Tibial nerve (tissue), 4 donors: ENCODE measurements around the gene MAPK1.

Experiments used
- EP300 ChIP-seq, 2 donors: sonication (generic); formaldehyde crosslinking; IDR thresholded peaks; one replicate each; pipeline ENCODE4 v1.6.1; 2017; ENCODE audit warnings: antibody characterized with exemption in 2 of 2, mild to moderate bottlenecking in 1 of 2
- TF ChIP-seq, protein P1 (sequence below), 5 experiments: fragments of 200-600 bp in 3 of 5; fragments of 450-650 bp in 2 of 5; sonication (generic) in 3 of 5; IDR thresholded peaks; one replicate each; pipeline ENCODE4 v1.5.1; 2016 to 2019; ENCODE audit warnings: antibody characterized with exemption in 5 of 5, mild to moderate bottlenecking in 3 of 5, moderate library complexity in 2 of 5

- no peak for TF ChIP-seq EP300 (IDR thresholded peaks at IDR 0.05)
- TF ChIP-seq, protein P1, sequence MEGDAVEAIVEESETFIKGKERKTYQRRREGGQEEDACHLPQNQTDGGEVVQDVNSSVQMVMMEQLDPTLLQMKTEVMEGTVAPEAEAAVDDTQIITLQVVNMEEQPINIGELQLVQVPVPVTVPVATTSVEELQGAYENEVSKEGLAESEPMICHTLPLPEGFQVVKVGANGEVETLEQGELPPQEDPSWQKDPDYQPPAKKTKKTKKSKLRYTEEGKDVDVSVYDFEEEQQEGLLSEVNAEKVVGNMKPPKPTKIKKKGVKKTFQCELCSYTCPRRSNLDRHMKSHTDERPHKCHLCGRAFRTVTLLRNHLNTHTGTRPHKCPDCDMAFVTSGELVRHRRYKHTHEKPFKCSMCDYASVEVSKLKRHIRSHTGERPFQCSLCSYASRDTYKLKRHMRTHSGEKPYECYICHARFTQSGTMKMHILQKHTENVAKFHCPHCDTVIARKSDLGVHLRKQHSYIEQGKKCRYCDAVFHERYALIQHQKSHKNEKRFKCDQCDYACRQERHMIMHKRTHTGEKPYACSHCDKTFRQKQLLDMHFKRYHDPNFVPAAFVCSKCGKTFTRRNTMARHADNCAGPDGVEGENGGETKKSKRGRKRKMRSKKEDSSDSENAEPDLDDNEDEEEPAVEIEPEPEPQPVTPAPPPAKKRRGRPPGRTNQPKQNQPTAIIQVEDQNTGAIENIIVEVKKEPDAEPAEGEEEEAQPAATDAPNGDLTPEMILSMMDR (IDR thresholded peaks at IDR 0.05) = no peak
Observed at GRCh38 chr22:21881841-21882753, 14.7 kb upstream of the MAPK1 start.
